Stimulated activated CD4-positive, alpha-beta T cell treated with anti-CD3 and anti-CD28 coated beads, Interleukin-4, amount 100 ng/mL, for 24 hours (primary cell): ENCODE results near the gene LCE6A.
A peak's percentile ranks its signal among the peaks of the same experiment; 100 is the strongest.

ENCODE experiments used
- DNase-seq: peaks from one replicate; pipeline ENCODE4 v3.0.0-alpha.2; 2020

Gene LCE6A

GRCh38 chr1:152878042-152878441, 35.4 kb downstream of the LCE6A start, which contains the start of gene SMCP:
Gene SMCP, plus strand, starts transcription at chr1:152878322. Its CDS starts 6,101 bp downstream, at chr1:152884423.
- DNase-seq: peak; percentile 8

GRCh38 chr1:152879559-152880198, 37.0 kb downstream of the LCE6A start:
- no peak for DNase-seq

GRCh38 chr1:152880316-152880715, 37.7 kb downstream of the LCE6A start:
- no peak for DNase-seq

GRCh38 chr1:152880907-152881306, 38.3 kb downstream of the LCE6A start:
- no peak for DNase-seq

- no peak for DNase-seq
Observed at GRCh38 chr1:152884085-152884484, 41.4 kb downstream of the LCE6A start.

GRCh38 chr1:152884506-152884905, 41.9 kb downstream of the LCE6A start:
- DNase-seq: no peak

- DNase-seq: no peak
Observed at GRCh38 chr1:152884966-152885624, 42.4 kb downstream of the LCE6A start.

- DNase-seq: no peak
Observed at GRCh38 chr1:152886085-152886484, 43.4 kb downstream of the LCE6A start.

- no peak for DNase-seq
Observed at GRCh38 chr1:152886758-152887409, 44.2 kb downstream of the LCE6A start.

- DNase-seq: no peak
Observed at GRCh38 chr1:152888126-152888525, 45.5 kb downstream of the LCE6A start.
